Peyer's patch (tissue), 4 donors: Measurements from ENCODE around the gene XCL1. TPM values are rescaled to one million over a fixed set of nuclear protein-coding genes. Genes with fewer than 3 reads are reported as not detected.

Experiments
- DNase-seq, 3 donors: peaks; one replicate each; pipeline ENCODE4 v3.0.0-alpha.2; 2017 to 2019
- H3K27ac ChIP-seq, 4 donors: fragments of 200-600 bp; sonication (generic); one replicate each; pipeline ENCODE4 v1.5.1; 2016 to 2019
- H3K27me3 ChIP-seq, 2 donors: fragments of 200-600 bp; sonication (generic); one replicate each; pipeline ENCODE4 v1.5.1; 2019
- H3K36me3 ChIP-seq, 3 donors: fragments of 200-600 bp; sonication (generic); one replicate each; pipeline ENCODE4 v1.5.1; 2016 to 2019
- H3K4me1 ChIP-seq, 4 donors: fragments of 200-600 bp; sonication (generic); one replicate each; pipeline ENCODE4 v1.5.1; 2016 to 2019
- H3K4me3 ChIP-seq, 4 donors: fragments of 200-600 bp; sonication (generic); 1 replicate in 3 of 4; 2 replicates in 1 of 4; pipeline ENCODE4 v1.5.1; 2016 to 2019; ENCODE audit warnings: mild to moderate bottlenecking in 1 of 4
- H3K9me3 ChIP-seq, 4 donors: fragments of 200-600 bp; sonication (generic); one replicate each; pipeline ENCODE4 v1.5.1; 2016 to 2019; ENCODE audit warnings: mild to moderate bottlenecking in 1 of 4
- POLR2A ChIP-seq, 2 donors: fragments of 450-650 bp; IDR thresholded peaks; one replicate each; pipeline ENCODE4 v1.5.1; 2017; ENCODE audit warnings: antibody characterized with exemption in 2 of 2, mild to moderate bottlenecking in 2 of 2, moderate library complexity in 2 of 2
- total RNA-seq, 4 donors: library from RNA; depleted of rRNA; stranded (reverse); fragments of >200 nt; gene quantifications; one replicate each; pipeline ENCODE4 v1.1.0, GENCODE V29; 2016
- TF ChIP-seq, protein P1 (sequence below), 6 experiments: fragments of 450-650 bp in 4 of 6; fragments of 200-600 bp in 2 of 6; sonication (generic) in 1 of 6; IDR thresholded peaks; one replicate each; pipeline ENCODE4 v1.5.1; 2017 to 2019; ENCODE audit warnings: antibody characterized with exemption in 6 of 6, mild to moderate bottlenecking in 3 of 6, moderate library complexity in 1 of 6

XCL1 gene
- total RNA-seq, 4 donors from 2014 or later: not detected

DNA sequence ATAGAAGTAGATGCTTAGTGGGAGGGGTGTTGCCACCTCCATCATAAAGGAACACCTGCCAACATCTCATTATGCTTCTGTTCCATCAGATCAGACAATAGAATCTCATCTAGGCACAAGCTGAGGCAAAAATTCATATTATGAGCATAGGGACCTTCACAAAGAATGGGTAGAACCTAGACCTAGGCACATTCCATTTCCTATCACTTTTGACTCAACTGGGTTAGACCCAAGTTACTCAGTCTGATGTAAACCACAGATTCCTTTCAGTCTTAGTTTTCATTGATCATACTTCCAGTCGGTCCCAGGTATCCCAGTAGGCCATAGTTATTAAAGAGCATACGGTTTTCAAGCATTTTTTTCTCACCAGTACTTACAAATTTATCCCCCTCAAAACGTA is 21.7 kb downstream of the XCL1 start:
- Histone ChIP-seq H3K36me3 (no peaks in the 10 kb centered on the region), H3K4me1 (no peaks in the 10 kb centered on the region), H3K27me3 (no peaks in the 10 kb centered on the region), H3K27ac (no peak overlapping the region), H3K4me3 (no peak overlapping the region), H3K9me3 (no peaks in the 10 kb centered on the region)
- no peak for DNase-seq
- no peak for TF ChIP-seq POLR2A (IDR thresholded peaks at IDR 0.05)
- TF ChIP-seq, protein P1, sequence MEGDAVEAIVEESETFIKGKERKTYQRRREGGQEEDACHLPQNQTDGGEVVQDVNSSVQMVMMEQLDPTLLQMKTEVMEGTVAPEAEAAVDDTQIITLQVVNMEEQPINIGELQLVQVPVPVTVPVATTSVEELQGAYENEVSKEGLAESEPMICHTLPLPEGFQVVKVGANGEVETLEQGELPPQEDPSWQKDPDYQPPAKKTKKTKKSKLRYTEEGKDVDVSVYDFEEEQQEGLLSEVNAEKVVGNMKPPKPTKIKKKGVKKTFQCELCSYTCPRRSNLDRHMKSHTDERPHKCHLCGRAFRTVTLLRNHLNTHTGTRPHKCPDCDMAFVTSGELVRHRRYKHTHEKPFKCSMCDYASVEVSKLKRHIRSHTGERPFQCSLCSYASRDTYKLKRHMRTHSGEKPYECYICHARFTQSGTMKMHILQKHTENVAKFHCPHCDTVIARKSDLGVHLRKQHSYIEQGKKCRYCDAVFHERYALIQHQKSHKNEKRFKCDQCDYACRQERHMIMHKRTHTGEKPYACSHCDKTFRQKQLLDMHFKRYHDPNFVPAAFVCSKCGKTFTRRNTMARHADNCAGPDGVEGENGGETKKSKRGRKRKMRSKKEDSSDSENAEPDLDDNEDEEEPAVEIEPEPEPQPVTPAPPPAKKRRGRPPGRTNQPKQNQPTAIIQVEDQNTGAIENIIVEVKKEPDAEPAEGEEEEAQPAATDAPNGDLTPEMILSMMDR (IDR thresholded peaks at IDR 0.05): no peak

DNA sequence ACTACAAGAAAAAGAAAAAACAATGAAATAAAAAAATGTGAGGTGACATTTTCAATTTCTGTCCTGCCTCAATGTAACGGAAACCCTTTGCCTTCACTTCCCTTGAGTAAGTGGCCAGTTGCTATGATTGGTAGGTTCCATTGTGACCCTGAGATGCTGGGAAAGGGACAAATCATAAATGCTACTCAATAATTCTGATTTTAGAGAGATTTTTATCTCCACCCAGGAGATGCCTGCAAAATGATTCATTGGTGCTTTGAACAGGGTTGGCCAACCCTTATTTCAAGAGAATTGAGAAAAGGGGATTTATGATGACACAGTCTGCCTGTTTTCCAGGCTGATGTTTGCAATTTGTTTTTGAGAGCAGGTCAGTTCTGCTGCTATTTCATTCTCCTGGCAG is 22.5 kb downstream of the XCL1 start:
- H3K27me3 ChIP-seq: no peaks in the 10 kb centered on the region
- H3K27ac ChIP-seq: no peak overlapping the region
- no peak for DNase-seq
- H3K4me3 ChIP-seq: no peak overlapping the region
- H3K4me1 ChIP-seq: no peaks in the 10 kb centered on the region
- H3K36me3 ChIP-seq: no peaks in the 10 kb centered on the region
- TF ChIP-seq, protein P1 (IDR thresholded peaks at IDR 0.05): no peak
- no peak for TF ChIP-seq POLR2A (IDR thresholded peaks at IDR 0.05)
- H3K9me3 ChIP-seq: no peaks in the 10 kb centered on the region

DNA sequence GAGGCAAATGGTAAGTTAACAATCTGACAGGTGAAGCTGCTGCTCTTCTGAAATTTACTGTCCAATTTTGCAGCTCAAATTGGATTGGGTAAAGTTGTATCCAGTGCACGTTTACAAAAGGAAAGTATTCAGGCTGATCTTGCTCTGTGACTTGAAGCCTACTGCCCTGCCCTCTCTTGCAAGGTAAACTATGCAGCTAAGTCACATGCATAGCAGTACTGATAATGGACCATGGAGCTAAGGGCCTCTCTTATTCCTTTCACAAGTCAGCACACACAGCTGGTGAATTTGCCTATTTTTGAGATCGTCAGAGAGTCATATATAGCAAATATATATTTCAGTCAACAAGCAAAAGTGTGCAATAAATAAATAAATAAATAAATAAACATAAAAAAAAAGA is 23.2 kb downstream of the XCL1 start:
- Histone ChIP-seq H3K9me3 (no peaks in the 10 kb centered on the region), H3K4me1 (no peaks in the 10 kb centered on the region), H3K36me3 (no peaks in the 10 kb centered on the region), H3K27me3 (no peaks in the 10 kb centered on the region), H3K4me3 (no peak overlapping the region), H3K27ac (no peak overlapping the region)
- no peak for TF ChIP-seq POLR2A (IDR thresholded peaks at IDR 0.05)
- TF ChIP-seq, protein P1 (IDR thresholded peaks at IDR 0.05): no peak
- DNase-seq: no peak

DNA sequence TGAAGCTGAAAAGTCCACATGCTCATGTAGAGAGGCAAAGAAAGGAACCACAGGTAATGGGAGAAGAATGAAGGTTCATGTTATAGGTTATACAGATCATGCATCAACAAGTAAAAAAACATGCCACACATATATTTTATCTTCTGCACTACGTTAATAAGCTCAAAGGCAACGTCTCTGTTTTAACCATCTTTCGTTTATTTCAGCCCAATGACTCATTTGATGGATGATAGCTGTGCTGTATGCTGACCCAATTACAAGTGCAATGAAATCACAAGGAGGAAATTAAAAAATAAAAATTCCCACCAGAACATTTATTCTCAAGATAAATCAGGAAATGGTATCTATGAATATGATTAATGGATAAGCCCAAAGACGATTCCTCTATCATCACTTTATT is 24.6 kb downstream of the XCL1 start:
- Histone ChIP-seq H3K9me3 (no peaks in the 10 kb centered on the region), H3K4me1 (peaks cover 0 to 6% (median 0%) of the 10 kb centered on the region in 4 donors), H3K4me3 (no peak overlapping the region), H3K27ac (no peak overlapping the region), H3K27me3 (no peaks in the 10 kb centered on the region), H3K36me3 (no peaks in the 10 kb centered on the region)
- no peak for DNase-seq
- no peak for TF ChIP-seq POLR2A (IDR thresholded peaks at IDR 0.05)
- TF ChIP-seq, protein P1 (IDR thresholded peaks at IDR 0.05): no peak

DNA sequence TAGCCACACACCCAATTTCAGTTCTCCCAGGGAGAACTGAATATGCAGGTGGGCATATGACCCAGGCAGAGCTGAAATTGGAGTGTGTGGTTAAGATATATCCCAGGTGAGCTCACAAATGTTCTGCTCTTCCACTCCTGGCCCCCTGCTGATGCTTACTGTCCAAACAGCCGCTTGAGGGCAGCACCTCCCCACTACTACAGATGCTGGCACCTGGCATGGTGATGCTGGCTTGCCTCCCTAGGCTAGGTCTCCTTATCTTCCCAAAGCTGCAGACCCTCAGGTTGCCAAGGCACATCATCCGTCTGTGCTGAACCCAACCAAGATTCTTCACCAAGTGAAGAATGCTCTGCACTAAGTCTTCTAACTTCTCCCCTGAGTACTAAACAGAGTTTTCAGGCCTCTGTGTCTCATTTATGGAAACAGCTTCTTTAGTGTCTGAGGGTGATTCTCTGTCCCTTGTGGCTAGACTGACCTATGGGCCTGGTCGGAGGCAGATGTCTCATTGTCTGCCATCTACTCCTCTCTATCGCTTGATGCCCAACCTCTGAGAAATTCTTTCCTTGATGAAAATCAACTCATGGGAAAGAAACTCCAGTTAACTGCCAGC is 27.2 kb downstream of the XCL1 start:
- H3K27me3 ChIP-seq: no peaks in the 10 kb centered on the region
- H3K27ac ChIP-seq: no peak overlapping the region
- TF ChIP-seq POLR2A (IDR thresholded peaks at IDR 0.05): no peak
- TF ChIP-seq, protein P1 (IDR thresholded peaks at IDR 0.05): peak; percentile 21 to 87 (median 74)
- no peaks in the 10 kb centered on the region for H3K36me3 ChIP-seq
- no peaks in the 10 kb centered on the region for H3K9me3 ChIP-seq
- no peak overlapping the region for H3K4me3 ChIP-seq
- peak; percentile 56 to 87 (median 84) for DNase-seq
- peaks cover 0 to 6% (median 0%) of the 10 kb centered on the region in 4 donors for H3K4me1 ChIP-seq

DNA sequence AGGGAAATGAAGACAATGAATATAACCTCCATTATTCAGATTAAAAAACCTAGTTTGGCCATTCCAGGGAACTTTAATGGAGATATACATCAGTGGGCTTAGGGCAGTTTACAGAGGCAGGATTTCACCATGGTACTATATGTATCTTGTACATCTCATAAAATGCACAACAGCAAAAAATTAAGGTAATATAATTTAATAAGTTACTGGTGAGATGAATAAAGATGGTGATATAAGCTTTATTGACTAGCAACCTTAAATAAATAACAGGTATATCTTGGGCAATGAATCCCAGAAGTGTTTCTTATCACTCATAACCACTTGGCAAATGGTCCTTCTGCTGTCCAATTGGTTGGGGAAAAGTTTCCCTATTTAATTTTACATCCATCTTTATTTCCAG is 29.0 kb downstream of the XCL1 start:
- no peak for TF ChIP-seq POLR2A (IDR thresholded peaks at IDR 0.05)
- TF ChIP-seq, protein P1 (IDR thresholded peaks at IDR 0.05): no peak
- no peaks in the 10 kb centered on the region for H3K27me3 ChIP-seq
- H3K27ac ChIP-seq: no peak overlapping the region
- H3K36me3 ChIP-seq: no peaks in the 10 kb centered on the region
- no peaks in the 10 kb centered on the region for H3K9me3 ChIP-seq
- H3K4me1 ChIP-seq: peaks cover 0 to 6% (median 0%) of the 10 kb centered on the region in 4 donors
- no peak for DNase-seq
- H3K4me3 ChIP-seq: no peak overlapping the region
